Measurements from ENCODE around the gene DGKQ. TPM values are rescaled to one million over a fixed set of nuclear protein-coding genes. Genes with fewer than 3 reads are reported as not detected.

DGKQ gene
- total and polyA plus RNA-seq, 2 donors (not counting 3 experiments of a cell fraction or from before 2014, with no cell fraction given), result 15.8 to 20.2 TPM

GRCh38 chr4:957581-958313, 15.6 kb downstream of the DGKQ start:
- H3K27me3 ChIP-seq (ENCODE audit: control insufficient read depth in 2 of 2, insufficient read depth in 2 of 2, low read length in 2 of 2), result no peaks in the 10 kb centered on the region
- no peak overlapping the region for H3K27ac ChIP-seq (ENCODE audit: insufficient read depth, low read depth, low read length)
- DNase-seq (ENCODE audit: low read depth, low spot score) (no peak), FAIRE-seq (no peak)
- no peak overlapping the region for H3K4me3 ChIP-seq (replicated peaks in 1 of 3; ENCODE audit: insufficient read depth in 1 of 3, low read depth in 1 of 3, low read length in 3 of 3)
- CTCF ChIA-PET, result no interaction called here
- no peaks in the 10 kb centered on the region for H3K4me1 ChIP-seq (ENCODE audit: control insufficient read depth, extremely low read depth, insufficient read depth, low read length)
- H3K9me1 ChIP-seq (replicated peaks; ENCODE audit: control insufficient read depth, extremely low read depth, insufficient read depth, low read length), result no peaks in the 10 kb centered on the region
- TF ChIP-seq POLR2A (IDR thresholded peaks at IDR 0.05; ENCODE audit: low read depth, low read length) (no peak), EZH2 (IDR thresholded peaks at IDR 0.05; ENCODE audit: borderline replicate concordance, low read depth, low read length, severe bottlenecking) (no peak), POLR2AphosphoS5 (IDR thresholded peaks at IDR 0.05; ENCODE audit: insufficient read depth, low read depth, low read length) (no peak), FOS (IDR thresholded peaks at IDR 0.05; ENCODE audit: borderline replicate concordance, insufficient read depth, low read length) (no peak), MYC (IDR thresholded peaks at IDR 0.05; ENCODE audit: low read depth, low read length) (no peak), GATA2 (IDR thresholded peaks at IDR 0.05; ENCODE audit: insufficient read depth, insufficient read length, low read depth, low read length) (no peak), JUN (IDR thresholded peaks at IDR 0.05; ENCODE audit: borderline replicate concordance, insufficient read depth, insufficient read length, low read depth) (no peak)
- TF ChIP-seq, protein P1, sequence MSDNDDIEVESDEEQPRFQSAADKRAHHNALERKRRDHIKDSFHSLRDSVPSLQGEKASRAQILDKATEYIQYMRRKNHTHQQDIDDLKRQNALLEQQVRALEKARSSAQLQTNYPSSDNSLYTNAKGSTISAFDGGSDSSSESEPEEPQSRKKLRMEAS (IDR thresholded peaks at IDR 0.05; ENCODE audit: insufficient read depth, insufficient read length), result no peak
- TF ChIP-seq, protein P2, sequence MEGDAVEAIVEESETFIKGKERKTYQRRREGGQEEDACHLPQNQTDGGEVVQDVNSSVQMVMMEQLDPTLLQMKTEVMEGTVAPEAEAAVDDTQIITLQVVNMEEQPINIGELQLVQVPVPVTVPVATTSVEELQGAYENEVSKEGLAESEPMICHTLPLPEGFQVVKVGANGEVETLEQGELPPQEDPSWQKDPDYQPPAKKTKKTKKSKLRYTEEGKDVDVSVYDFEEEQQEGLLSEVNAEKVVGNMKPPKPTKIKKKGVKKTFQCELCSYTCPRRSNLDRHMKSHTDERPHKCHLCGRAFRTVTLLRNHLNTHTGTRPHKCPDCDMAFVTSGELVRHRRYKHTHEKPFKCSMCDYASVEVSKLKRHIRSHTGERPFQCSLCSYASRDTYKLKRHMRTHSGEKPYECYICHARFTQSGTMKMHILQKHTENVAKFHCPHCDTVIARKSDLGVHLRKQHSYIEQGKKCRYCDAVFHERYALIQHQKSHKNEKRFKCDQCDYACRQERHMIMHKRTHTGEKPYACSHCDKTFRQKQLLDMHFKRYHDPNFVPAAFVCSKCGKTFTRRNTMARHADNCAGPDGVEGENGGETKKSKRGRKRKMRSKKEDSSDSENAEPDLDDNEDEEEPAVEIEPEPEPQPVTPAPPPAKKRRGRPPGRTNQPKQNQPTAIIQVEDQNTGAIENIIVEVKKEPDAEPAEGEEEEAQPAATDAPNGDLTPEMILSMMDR (IDR thresholded peaks at IDR 0.05; ENCODE audit: extremely low read depth in 1 of 2, insufficient read depth in 1 of 2, low read depth in 1 of 2, low read length in 2 of 2), result no peak
- H3K36me3 ChIP-seq (ENCODE audit: control insufficient read depth in 2 of 2, extremely low read depth in 1 of 2, insufficient read depth in 2 of 2, low read length in 2 of 2), result peaks cover 0 to 13% of the 10 kb centered on the region in 2 experiments
- POLR2A ChIA-PET, result no interaction called here
- dilution Hi-C loops (cut with MboI; ENCODE audit: extremely low pct_ligation_motif_present, low sequenced_read_pairs) (no loop called here), intact Hi-C loops (cut with micrococcal nuclease) (no loop called here)
- no peaks in the 10 kb centered on the region for H3K79me2 ChIP-seq (ENCODE audit: control insufficient read depth, insufficient read depth, low read length)
- BruUV-seq (replicated peaks), result no TSS peak
- H2AFZ ChIP-seq (ENCODE audit: low read depth, low read length), result no peak overlapping the region
- no peak overlapping the region for H3K4me2 ChIP-seq (ENCODE audit: insufficient read depth, low read length)
- no peaks in the 10 kb centered on the region for H3K9me3 ChIP-seq (replicated peaks; ENCODE audit: control insufficient read depth, insufficient read depth, low read length)
- no peak overlapping the region for H3K9ac ChIP-seq (replicated peaks; ENCODE audit: extremely low read depth, insufficient read depth, low read length)
- H4K20me1 ChIP-seq (replicated peaks; ENCODE audit: control insufficient read depth, extremely low read depth, insufficient read depth, low read length), result no peaks in the 10 kb centered on the region

Data from endothelial cell of umbilical vein (primary cell).